Stimulated activated CD4-positive, alpha-beta T cell treated with anti-CD3 and anti-CD28 coated beads, TNF-alpha, amount 100 ng/mL, for 24 hours (primary cell): ENCODE data around the gene SYT4.
"Not testable (repeated sequence)": the region's sequence is repeated elsewhere in the genome, so short reads cannot be mapped to it uniquely, and the experiment has no call there.

Source experiments
- DNase-seq, 3 experiments: peaks; one replicate each; pipeline ENCODE4 v3.0.0-alpha.2; 2020; ENCODE audit warnings: low read depth in 3 of 3

SYT4 gene

GRCh38 chr18:43277164-43277600, at the start of gene SYT4:
Gene SYT4 (minus strand): TSS chr18:43277490. CDS start chr18:43277281, 209 bp downstream.
- no peak for DNase-seq

GRCh38 chr18:43322132-43322531, 44.8 kb upstream of the SYT4 start:
- DNase-seq, result no peak

GRCh38 chr18:43314941-43315340, 37.7 kb upstream of the SYT4 start:
- DNase-seq, result no peak

GRCh38 chr18:43312891-43313290, 35.6 kb upstream of the SYT4 start:
- DNase-seq, result no peak

GRCh38 chr18:43310239-43310638, 32.9 kb upstream of the SYT4 start:
- DNase-seq, result no peak

GRCh38 chr18:43303376-43303775, 26.1 kb upstream of the SYT4 start:
- DNase-seq, result no peak

GRCh38 chr18:43286187-43286586, 8.9 kb upstream of the SYT4 start:
- DNase-seq, result not testable (repeated sequence)

- DNase-seq, result no peak
Observed at GRCh38 chr18:43283299-43283698, 6.0 kb upstream of the SYT4 start.

- no peak for DNase-seq
Observed at GRCh38 chr18:43279015-43279744, 1.9 kb upstream of the SYT4 start.

GRCh38 chr18:43278355-43278754, 1.1 kb upstream of the SYT4 start:
- DNase-seq, result no peak

GRCh38 chr18:43276491-43276890, 799 bp downstream of the SYT4 start:
- DNase-seq, result no peak

GRCh38 chr18:43275546-43275945, 1.7 kb downstream of the SYT4 start:
- DNase-seq, result no peak

- DNase-seq, result no peak
Observed at GRCh38 chr18:43274526-43274925, 2.8 kb downstream of the SYT4 start.

- no peak for DNase-seq
Observed at GRCh38 chr18:43271593-43272432, 5.5 kb downstream of the SYT4 start.

- no peak for DNase-seq
Observed at GRCh38 chr18:43267818-43268217, 9.5 kb downstream of the SYT4 start.

GRCh38 chr18:43265465-43265864, 11.8 kb downstream of the SYT4 start:
- no peak for DNase-seq

- no peak for DNase-seq
Observed at GRCh38 chr18:43248610-43249249, 28.6 kb downstream of the SYT4 start.

GRCh38 chr18:43247944-43248343, 29.3 kb downstream of the SYT4 start:
- DNase-seq, result no peak

- DNase-seq, result no peak
Observed at GRCh38 chr18:43238429-43238828, 38.9 kb downstream of the SYT4 start.

- no peak for DNase-seq
Observed at GRCh38 chr18:43236921-43237320, 40.4 kb downstream of the SYT4 start.

GRCh38 chr18:43234889-43235288, 42.4 kb downstream of the SYT4 start:
- DNase-seq, result no peak

- no peak for DNase-seq
Observed at GRCh38 chr18:43222501-43222900, 54.8 kb downstream of the SYT4 start.

- DNase-seq, result no peak
Observed at GRCh38 chr18:43220691-43221090, 56.6 kb downstream of the SYT4 start.
